Calu3 (cell line): ENCODE results near the gene MPHOSPH9. TPM values are rescaled to one million over a fixed set of nuclear protein-coding genes. Genes with fewer than 3 reads are reported as not detected.

Experiments
- BruUV-seq: library from RNA; stranded (reverse); fragments of 400-500 nt; replicated peaks from 2 replicates; lab custom pipeline; 2021; lab: Mats Ljungman, UMichigan
- CTCF ChIA-PET: fragments of 300-600 bp; sonication (Branson Sonifier 250); formaldehyde crosslinking; loops from one replicate; lab custom pipeline; 2022; ENCODE audit warnings: antibody characterized with exemption; lab: Charles Lee
- DNase-seq: peaks from one replicate; pipeline ENCODE4 v3.0.0; 2022
- H3K27ac Mint-ChIP-seq: one replicate; pipeline ENCODE4 v1.8.0; 2022; ENCODE audit warnings: mixed read lengths; ENCODE audit not compliant: unreplicated experiment
- H3K27me3 Mint-ChIP-seq: one replicate; pipeline ENCODE4 v1.8.0; 2022; ENCODE audit warnings: mixed read lengths; ENCODE audit not compliant: unreplicated experiment
- H3K36me3 Mint-ChIP-seq: one replicate; pipeline ENCODE4 v1.8.0; 2022; ENCODE audit warnings: mild to moderate bottlenecking, moderate library complexity, mixed read lengths; ENCODE audit not compliant: insufficient read depth, unreplicated experiment
- H3K4me1 Mint-ChIP-seq: one replicate; pipeline ENCODE4 v1.8.0; 2022; ENCODE audit warnings: mild to moderate bottlenecking, low read depth, mixed read lengths; ENCODE audit not compliant: unreplicated experiment
- H3K4me3 Mint-ChIP-seq: one replicate; pipeline ENCODE4 v1.8.0; 2022; ENCODE audit warnings: mild to moderate bottlenecking, low read depth, moderate library complexity, mixed read lengths; ENCODE audit not compliant: unreplicated experiment
- H3K9me3 Mint-ChIP-seq: one replicate; pipeline ENCODE4 v1.8.0; 2022; ENCODE audit warnings: low read depth, mixed read lengths; ENCODE audit not compliant: unreplicated experiment
- intact Hi-C: fragments of 100-400 bp; cut with micrococcal nuclease; formaldehyde crosslinking; loops from one replicate; pipeline ENCODE4 v1.10.0; 2022; ENCODE audit not compliant: unreplicated experiment
- total RNA-seq: library from RNA; stranded (reverse); gene quantifications from 2 replicates; pipeline ENCODE4 v1.2.3, GENCODE V29; 2022
- TF ChIP-seq, protein P1 (sequence below): fragments of 200-600 bp; IDR thresholded peaks from one replicate; pipeline ENCODE4 v1.8.0; 2022; ENCODE audit warnings: antibody characterized with exemption; ENCODE audit not compliant: unreplicated experiment

The MPHOSPH9 gene
- total RNA-seq, 1 experiment from 2014 or later: 69.5 TPM

DNA sequence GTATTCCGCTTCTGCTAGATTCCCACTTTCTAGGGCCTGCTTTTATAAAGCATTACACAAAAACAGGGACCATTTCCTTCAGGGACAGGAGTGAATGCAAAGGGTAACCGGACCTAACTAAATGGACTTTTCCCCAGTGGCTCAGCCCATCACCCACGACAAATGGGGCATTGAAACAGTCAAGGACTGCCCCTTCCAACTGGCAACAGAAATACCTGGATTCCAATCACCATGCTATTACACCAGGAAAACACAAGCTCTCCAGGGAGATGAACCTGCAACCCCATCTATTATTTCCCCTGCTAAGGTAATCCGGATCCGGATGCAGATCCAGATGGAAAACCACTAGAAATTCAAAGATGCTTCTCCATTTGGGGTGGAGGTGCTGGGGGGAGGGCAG lies 1.0 kb downstream of the MPHOSPH9 start:
- H3K4me3 Mint-ChIP-seq: peak overlapping the region; percentile 100
- no TSS peak for BruUV-seq
- H3K27me3 Mint-ChIP-seq: no peaks in the 10 kb centered on the region
- intact Hi-C loops: loop anchor here (5.0 to 10.0 kb wide), 2 partner anchors 70 to 347 kb away; no protein-coding TSS in a partner anchor
- TF ChIP-seq, protein P1, sequence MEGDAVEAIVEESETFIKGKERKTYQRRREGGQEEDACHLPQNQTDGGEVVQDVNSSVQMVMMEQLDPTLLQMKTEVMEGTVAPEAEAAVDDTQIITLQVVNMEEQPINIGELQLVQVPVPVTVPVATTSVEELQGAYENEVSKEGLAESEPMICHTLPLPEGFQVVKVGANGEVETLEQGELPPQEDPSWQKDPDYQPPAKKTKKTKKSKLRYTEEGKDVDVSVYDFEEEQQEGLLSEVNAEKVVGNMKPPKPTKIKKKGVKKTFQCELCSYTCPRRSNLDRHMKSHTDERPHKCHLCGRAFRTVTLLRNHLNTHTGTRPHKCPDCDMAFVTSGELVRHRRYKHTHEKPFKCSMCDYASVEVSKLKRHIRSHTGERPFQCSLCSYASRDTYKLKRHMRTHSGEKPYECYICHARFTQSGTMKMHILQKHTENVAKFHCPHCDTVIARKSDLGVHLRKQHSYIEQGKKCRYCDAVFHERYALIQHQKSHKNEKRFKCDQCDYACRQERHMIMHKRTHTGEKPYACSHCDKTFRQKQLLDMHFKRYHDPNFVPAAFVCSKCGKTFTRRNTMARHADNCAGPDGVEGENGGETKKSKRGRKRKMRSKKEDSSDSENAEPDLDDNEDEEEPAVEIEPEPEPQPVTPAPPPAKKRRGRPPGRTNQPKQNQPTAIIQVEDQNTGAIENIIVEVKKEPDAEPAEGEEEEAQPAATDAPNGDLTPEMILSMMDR: no peak
- H3K27ac Mint-ChIP-seq: peak overlapping the region; percentile 99
- H3K9me3 Mint-ChIP-seq: no peaks in the 10 kb centered on the region
- DNase-seq: no peak
- H3K36me3 Mint-ChIP-seq: peaks cover 43% of the 10 kb centered on the region
- CTCF ChIA-PET: interaction anchor here (0.9 to 2.2 kb wide), 7 partner anchors 11 to 796 kb away, joined by 3 to 21 read pairs (median 4); no protein-coding TSS in a partner anchor
- peaks cover 28% of the 10 kb centered on the region for H3K4me1 Mint-ChIP-seq

DNA sequence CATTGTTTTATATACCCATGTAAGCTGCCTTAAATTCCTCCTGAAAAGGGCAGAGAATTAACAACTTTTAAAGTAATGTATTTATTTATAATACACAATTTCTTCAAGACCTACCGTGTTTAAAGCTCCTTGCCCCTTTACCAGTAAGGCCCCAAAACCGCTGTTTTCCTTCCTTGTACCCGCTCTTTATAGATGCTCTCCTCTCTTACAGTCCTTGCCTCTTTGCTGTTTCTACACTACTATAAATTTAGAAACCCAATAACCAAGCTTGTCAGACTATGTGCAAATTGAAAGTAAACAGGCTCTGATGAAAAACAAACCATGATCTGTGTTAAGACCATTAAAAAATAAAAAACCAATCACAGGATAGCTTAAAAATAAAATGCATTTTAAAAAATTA lies 3.9 kb downstream of the MPHOSPH9 start:
- no TSS peak for BruUV-seq
- CTCF ChIA-PET: interaction anchor here (0.6 kb wide), 1 partner anchor 64 kb away, joined by 3 read pairs; no protein-coding TSS in a partner anchor
- Mint-ChIP-seq H3K4me3 (no peak overlapping the region), H3K4me1 (peaks cover 20% of the 10 kb centered on the region), H3K9me3 (no peaks in the 10 kb centered on the region), H3K27ac (no peak overlapping the region), H3K36me3 (peaks cover 29% of the 10 kb centered on the region), H3K27me3 (no peaks in the 10 kb centered on the region)
- intact Hi-C loops: no loop called here
- DNase-seq: no peak
- TF ChIP-seq, protein P1: no peak

DNA sequence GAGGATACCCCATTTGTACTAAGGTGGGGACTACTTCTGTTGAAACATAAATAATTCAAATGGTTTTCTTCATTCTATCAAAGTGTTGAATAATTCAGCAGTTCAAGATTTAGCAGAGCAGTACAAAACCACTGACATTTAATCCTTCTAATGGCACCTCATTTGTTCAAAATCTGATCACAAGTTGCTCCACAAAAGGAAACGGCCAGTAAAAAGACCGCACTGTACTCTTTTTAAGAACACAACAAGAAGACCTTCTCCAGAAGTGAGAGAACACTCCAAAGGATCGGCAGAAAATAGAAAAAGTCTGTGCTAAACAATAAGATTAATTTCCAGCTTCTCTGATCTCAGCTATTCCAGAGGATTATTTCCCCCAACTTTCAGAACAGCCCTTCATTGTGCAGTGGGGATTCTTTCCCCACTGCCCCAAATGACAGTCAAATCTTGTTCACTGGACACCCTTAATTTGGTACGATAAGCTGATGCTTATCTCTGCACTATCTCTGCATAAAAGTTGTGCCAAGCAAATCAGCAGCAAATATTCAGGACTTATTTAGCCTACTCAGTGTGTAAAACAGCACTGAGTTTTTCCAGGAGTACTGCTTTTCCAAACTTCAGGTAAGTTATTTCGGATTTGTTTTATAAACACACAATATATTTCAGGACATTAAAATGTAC lies 5.2 kb downstream of the MPHOSPH9 start:
- H3K27me3 Mint-ChIP-seq: no peaks in the 10 kb centered on the region
- no TSS peak for BruUV-seq
- no peaks in the 10 kb centered on the region for H3K9me3 Mint-ChIP-seq
- no peak for DNase-seq
- TF ChIP-seq, protein P1: no peak
- H3K4me3 Mint-ChIP-seq: no peak overlapping the region
- intact Hi-C loops: no loop called here
- H3K27ac Mint-ChIP-seq: no peak overlapping the region
- H3K4me1 Mint-ChIP-seq: peaks cover 20% of the 10 kb centered on the region
- CTCF ChIA-PET: no interaction called here
- peaks cover 21% of the 10 kb centered on the region for H3K36me3 Mint-ChIP-seq

DNA sequence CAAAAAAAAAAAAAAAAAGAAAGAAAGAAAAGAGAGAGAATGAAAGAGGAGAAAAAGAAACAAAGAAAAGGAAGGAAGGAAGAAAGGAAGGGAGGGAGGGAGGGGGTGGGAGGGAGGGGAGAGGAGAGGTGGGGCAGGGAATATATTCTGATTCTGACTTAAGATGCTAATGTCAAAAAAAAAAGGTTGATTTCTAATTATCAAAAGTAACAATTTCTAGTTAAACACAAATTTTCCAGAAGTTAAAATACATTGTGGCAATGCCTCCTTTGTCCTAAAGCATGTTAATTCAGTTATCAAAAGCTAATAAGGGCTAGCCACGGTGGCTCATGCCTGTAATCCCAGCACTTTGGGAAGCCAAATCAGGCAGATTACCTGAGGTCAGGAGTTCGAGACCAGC lies 7.5 kb downstream of the MPHOSPH9 start:
- TF ChIP-seq, protein P1: no peak
- Mint-ChIP-seq H3K27me3 (no peaks in the 10 kb centered on the region), H3K4me3 (no peak overlapping the region), H3K9me3 (no peaks in the 10 kb centered on the region), H3K27ac (no peak overlapping the region), H3K4me1 (peaks cover 14% of the 10 kb centered on the region), H3K36me3 (peaks cover 20% of the 10 kb centered on the region)
- no TSS peak for BruUV-seq
- no peak for DNase-seq
- intact Hi-C loops: no loop called here
- CTCF ChIA-PET: interaction anchor here (0.6 to 1.1 kb wide), 4 partner anchors 20 to 97 kb away, joined by 3 to 4 read pairs (median 3); no protein-coding TSS in a partner anchor
